CD4-positive, alpha-beta T cell treated with Interleukin-4 for 1 hour (primary cell): ENCODE data around the gene TCN1.
"Not testable (repeated sequence)": the region's sequence is repeated elsewhere in the genome, so short reads cannot be mapped to it uniquely, and the experiment has no call there.

Source experiments
- DNase-seq, 2 donors: peaks; one replicate each; pipeline ENCODE4 v3.0.0-alpha.2; 2020 to 2022

TCN1 gene, protein sequence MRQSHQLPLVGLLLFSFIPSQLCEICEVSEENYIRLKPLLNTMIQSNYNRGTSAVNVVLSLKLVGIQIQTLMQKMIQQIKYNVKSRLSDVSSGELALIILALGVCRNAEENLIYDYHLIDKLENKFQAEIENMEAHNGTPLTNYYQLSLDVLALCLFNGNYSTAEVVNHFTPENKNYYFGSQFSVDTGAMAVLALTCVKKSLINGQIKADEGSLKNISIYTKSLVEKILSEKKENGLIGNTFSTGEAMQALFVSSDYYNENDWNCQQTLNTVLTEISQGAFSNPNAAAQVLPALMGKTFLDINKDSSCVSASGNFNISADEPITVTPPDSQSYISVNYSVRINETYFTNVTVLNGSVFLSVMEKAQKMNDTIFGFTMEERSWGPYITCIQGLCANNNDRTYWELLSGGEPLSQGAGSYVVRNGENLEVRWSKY

DNA sequence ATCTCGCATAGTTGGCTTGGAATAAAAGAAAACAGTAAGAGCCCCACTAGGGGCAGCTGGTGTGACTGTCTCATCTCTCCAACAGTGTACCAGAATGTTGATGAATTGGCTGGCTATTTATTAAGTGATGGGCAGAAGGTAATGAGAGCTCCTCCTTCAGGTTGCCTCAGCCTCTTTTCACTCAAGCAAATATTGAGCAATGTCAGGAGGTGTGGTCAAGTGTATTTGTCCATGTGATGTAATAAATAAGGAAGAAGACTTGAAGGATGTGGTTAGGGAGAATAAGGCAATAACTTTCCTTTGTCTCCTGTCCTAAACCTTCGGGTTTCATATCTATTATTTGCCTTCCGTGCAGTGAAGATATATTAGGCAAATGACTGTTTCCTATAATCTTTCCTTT, at the start of gene TCN1:
Gene TCN1, minus strand, starts transcription at position 91 of the 400 bp plus-strand sequence. Its CDS starts 17 bp downstream, at position 74.
- peak in 1 of 2 donors; percentile 5 for DNase-seq

DNA sequence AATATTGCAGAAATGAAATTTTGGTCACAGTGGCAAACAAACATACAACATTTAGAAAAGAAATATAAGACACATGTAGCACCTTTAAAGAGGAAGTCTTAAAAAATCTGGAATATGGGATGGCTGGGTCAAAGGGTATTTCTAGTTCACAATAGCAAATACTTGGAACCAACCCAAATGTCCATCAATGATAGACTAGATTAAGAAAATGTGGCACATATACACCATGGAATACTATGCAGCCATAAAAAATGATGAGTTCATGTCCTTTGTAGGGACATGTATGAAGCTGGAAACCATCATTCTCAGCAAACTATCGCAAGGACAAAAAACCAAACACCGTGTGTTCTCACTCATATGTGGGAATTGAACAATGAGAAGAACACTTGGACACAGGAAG, 37.3 kb upstream of the TCN1 start:
- not testable (repeated sequence) for DNase-seq

DNA sequence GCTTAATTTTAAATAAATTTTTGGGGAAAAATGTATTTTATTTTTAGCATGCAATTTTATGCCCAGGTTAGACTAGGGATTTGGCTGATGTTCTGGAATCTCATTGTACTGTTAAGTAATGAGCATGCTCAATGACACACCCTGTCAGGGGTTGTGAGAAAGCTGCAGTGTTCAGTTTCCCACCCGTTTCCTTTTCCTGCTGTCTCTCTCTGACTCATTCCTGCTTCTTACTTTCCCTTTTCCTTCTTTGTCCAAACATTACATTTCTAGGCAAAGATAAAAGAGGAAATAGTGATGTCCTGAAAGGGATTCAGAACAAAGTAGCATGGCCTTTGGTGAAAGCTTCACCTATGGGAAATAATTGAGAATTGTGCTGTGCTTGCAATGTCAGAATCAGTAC, 35.0 kb upstream of the TCN1 start:
- DNase-seq: no peak

DNA sequence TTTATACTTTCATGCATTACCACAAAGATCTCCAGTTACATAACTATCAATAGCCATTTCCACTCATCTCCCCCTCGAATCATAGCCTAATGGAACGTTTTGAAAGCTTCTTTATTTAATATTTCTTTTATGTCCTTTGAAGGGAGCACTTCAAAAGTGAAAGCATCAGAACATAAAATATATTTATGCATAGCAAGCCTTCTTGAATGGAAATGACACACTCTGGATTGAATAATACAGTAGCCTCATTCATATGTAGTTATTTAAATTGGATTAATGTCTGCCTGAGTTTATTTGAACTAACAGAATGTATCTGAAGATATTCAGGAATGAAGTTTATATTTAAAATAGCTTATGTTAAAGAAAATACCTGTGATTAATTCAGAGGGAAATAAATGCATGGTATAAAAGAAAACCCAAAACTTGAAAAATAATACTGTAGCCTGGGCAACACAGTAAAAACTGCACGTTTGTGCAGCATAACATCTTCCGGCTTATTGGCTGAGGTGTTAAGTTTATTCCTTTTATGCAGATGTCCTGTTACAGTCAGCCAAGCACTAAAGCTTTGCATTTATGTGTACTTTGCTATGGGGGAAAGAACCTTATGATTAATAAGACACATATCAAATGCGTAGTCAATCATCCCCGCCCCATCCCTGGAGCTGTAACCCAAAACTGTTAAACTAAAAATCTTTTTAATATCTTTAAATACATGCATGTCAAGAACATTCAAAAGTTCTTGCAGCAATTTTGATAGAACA, 34.3 kb upstream of the TCN1 start:
- no peak for DNase-seq

DNA sequence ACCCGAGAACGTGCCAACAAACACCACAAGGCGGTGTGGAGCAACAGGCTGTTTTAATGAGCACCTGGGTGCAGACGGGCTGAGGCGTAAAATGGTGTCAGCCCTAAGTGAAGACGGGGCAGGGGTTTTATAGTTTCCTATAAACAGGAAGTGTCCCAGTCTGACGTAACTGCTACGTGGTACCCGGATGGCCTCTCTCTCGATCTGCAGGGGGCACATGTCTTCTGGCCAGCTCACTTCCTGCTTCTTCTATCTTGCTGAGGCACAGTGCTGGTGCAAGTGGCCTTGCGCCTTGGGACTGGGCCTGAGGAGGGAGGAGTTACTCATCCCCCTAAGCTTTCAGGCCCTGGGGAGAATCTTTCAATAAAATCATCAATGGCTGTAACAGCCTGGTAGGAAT, 33.2 kb upstream of the TCN1 start:
- no peak for DNase-seq

DNA sequence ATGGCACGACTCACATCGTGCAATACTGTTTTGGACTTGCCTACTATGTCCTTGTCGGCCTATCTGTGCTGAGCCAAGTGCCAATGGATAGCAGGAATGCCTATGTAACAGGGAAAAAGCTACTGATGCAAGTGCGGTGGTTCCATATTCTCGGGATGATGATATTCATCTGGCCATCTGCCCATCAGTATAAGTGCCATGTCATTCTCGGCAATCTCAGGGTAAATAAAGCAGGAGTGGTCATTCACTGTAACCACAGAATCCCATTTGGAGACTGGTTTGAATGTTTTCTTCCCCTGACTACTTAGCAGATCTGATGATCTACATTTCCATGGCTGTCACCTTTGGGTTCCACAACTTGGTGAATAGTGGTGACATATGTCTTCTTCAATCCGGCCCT, 32.4 kb upstream of the TCN1 start:
- DNase-seq: no peak

DNA sequence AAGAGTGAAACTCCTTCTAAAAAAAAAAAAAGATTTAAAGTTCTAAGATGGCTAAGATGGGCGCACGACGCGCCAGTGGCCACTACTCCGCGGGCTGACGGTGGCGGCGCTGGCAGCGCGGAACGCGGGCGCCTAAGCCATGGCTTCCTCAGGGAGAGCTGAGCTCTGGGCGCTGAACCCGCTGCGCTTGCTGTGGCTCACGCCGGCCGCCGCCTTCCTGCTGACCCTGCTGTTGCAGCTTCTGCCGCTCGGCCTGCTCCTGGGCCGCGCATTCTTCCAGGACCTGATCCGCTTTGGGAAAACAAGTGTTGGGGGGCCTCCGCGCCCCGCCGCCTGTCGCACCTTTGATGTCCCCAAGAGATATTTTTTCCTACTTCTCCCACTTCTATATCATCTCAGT, 31.8 kb upstream of the TCN1 start:
- DNase-seq: no peak

DNA sequence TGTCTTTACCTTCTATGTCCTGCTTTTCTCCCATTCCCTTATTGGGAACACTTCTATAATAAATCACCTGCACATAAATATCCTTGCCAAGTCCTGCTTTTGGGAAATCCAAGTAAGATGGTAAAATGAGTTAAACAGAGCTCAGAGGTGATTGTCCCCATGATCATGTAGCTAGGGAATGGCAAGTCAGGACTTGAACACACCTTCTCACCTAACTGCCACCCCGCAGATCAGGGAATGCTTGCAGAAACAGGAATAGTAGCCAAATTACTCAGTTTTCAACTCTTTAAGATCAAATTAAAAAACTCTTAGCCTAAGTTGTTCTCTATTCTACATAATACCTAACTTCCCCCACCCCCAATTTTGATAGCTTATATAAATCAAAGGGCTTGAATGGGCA, 28.3 kb upstream of the TCN1 start:
- no peak for DNase-seq

DNA sequence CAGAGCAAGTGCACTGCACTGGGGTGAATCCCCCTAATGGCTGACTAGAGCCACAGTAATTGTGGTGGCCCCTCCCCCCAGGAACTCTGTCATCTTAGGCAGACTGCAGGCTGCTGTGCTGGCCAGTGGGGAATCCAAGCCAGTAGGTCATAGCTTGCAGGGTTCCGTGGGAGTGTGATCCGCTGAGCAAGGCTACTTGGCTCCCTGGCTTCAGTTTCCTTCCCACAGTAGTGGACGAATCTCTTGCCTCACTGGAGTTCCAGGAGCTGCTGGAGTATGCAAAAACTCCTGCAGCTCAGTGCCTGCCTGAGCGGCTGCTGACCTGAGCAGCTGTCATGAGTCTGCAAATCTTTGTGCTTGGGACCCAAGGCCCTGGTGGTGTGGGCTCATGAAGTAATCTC, 25.5 kb upstream of the TCN1 start:
- no peak for DNase-seq

DNA sequence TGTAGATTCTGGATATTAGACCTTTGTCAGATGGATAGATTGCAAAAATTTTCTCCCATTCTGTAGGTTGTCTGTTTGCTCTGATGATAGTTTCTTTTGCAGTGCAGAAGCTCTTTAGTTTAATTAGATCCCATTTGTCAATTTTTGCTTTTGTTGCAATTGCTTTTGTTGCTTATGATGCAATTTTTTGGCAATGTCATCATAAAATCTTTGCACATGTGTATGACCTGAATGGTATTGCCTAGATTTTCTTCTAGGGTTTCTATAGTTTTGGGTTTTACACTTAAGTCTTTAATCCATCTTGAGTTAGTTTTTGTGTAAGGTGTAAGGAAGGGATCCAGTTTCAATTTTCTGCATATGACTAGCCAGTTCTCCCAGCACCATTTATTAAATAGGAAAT, 20.9 kb upstream of the TCN1 start:
- not testable (repeated sequence) for DNase-seq

DNA sequence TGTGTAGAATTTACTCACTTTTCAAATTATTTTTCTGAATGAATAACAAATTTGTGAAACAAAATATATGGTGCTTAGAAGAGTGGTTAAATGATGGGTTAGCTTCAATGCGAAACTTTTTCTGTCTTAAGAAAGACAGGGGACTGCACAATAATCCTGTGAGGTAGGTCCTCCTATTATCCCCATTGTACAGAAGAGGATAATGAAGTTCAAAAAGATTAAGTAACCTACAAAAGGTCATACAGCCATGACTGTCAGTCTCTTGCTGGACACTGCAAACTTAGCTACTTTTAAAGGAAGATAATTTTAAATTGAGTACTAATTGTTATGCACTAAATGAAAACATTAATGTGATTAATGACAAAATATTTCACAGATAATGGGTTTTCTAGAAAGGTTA, 17.3 kb upstream of the TCN1 start:
- DNase-seq: no peak

DNA sequence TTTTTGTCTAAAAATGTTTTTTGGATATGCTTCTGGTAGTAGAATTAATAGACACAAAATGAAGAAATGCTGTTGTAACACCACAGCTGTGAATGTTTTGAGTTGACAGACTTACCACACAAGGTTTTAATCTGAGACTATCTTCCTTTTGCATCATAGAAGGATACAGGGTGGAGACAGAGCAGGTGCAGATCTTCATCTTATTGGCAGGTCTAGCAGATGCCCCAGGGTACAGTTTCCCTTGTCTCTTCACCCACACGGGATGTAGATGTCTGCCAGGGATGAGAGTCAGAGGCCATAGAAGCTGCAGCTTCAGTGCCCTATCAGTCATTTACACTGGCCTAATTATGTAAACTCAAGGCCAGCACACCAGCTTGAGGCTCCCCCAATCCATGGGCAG, 13.3 kb upstream of the TCN1 start:
- no peak for DNase-seq

DNA sequence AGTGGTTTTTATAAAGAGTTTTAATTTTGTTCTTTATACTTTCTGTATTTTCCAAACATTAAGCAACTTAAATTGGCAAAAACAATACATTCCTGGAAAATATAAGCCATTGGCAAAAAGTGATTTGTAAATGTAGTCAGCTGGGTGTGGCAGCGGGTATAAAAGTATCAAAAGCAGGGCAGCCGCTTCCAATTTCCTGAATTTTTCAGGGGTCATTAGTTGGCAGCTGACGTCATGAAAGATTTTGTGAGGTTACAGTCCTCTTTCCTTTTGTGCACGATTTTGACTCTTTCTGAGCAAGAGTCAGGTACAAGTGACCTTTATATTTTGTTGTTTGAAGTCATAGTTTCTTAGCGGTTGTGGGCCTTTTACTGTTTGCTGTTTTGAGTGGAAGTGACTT, 12.3 kb upstream of the TCN1 start, which contains the start of gene OOSP3:
Gene OOSP3, plus strand, starts transcription at position 208 of the 400 bp plus-strand sequence. Its CDS starts 27 bp downstream, at position 235.
- DNase-seq: no peak

DNA sequence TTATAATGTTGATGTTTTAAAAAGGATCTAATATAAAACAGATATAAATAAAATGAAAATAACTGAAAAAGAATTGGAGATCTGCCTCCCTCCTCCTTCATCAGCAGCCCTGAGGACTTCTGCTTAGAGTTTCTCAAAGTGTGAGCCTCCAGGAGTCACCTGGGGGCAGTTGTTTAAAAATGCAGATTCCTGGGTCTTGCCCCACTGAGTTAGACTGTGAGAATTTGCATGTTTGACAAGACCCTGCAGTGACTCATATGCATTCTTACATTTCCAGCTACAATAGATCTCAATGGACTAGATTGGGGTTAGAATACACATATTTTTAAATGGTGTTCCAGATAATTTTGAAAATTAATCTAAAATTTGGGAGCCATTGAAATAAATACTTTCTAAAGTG, 11.5 kb upstream of the TCN1 start:
- DNase-seq: no peak

DNA sequence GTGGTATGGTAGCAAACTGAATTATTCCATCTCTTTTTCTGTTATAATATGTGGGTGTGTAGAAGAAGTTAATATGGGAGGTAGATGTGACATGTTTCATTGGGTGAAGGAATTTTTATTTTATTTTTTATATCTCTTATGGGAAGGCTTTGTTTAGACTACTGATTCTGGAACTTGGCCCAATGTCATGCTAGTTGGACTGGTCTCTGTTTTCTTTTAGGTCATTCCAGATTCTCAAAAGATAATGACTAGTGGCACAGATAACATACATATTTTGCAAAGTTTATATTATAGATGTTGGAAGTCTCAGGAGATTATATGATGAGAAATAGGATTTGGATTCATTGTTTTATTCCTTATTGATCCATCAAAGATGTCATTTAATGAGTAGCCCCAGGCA, 11.0 kb upstream of the TCN1 start:
- DNase-seq: no peak

DNA sequence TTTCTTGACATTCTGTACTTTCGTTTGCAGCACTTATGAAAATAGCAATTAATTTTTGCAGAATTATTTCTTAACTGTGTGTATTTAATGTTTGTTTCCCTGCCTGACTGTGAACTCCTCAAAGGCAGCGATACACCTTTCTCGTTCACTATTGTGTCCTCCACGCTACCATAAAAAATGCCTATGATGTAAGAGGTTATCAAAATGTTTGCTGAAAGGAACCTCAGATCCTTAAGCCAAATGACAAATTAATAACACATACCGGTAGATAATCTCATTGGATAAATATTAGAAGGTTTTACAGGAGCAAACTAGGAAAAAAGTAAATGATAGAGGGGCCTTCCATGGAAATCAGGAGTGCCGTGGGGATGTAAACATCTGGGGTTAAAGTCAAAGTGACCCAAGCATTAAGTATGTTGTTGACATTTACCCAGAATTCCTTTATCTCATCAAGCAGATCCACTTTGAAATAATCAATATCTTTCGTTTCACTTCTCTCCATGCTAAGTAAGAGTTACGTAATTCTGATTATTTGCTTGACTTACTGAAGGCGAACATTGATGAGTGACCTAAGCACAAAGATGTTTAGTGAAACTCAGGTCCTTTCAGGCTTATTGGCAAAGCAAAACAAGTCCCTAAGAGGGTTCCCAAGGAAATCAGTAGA, 9.7 kb upstream of the TCN1 start:
- no peak for DNase-seq

DNA sequence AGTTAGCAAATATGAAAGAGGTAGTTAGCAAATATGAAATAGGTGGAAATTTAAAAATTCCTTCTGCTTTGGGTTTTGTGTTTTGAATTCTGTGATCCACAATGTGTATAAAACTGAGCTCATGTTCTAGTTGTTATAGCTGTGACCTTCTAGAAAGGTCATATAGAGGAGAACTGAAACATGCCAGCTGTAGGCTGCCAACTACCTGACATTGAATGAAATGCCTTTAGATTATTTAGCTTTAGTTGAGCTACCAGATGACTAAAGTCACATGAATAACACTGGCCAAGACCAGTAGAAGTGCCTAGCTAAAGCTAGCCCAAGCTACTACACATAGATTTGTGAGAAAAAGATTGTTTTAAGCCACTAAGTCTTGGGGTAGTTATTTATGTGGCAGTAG, 5.8 kb upstream of the TCN1 start:
- DNase-seq: no peak

DNA sequence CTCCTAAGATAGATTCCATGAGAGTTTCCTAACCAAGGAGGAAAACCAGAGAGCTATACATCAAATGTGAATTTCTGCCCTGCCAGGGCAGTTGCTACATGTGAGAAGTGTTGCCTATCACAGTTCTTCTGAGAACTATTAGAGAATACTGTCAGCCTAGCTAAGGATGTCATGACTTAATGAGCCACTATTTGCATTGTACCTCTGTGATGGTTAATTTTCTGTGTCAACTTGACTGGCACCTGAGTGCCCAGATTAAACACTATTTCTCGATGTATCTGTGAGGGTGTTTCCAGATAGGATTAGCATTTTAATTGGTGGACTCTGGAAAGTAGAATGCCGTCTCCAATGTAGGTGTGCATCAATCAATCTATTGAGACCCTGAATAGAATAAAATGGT, 1.7 kb upstream of the TCN1 start:
- DNase-seq: no peak

DNA sequence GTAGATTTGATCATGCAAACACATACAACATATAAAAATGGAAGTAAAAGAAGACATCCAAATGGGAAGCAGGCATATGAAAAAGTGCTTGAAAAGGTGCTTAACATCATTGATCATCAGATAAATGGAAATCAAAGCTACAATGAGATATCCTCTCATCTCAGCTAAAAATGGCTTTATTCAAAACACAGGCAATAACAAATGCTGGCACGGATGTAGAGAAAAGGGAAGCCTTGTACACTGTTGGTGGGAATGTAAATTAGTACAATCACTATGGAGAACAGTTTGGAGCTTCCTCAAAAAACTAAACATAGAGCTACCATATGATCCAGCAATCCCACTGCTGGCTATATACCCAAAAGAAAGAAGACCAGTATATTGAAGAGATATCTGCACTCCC, 549 bp upstream of the TCN1 start:
- no peak for DNase-seq

DNA sequence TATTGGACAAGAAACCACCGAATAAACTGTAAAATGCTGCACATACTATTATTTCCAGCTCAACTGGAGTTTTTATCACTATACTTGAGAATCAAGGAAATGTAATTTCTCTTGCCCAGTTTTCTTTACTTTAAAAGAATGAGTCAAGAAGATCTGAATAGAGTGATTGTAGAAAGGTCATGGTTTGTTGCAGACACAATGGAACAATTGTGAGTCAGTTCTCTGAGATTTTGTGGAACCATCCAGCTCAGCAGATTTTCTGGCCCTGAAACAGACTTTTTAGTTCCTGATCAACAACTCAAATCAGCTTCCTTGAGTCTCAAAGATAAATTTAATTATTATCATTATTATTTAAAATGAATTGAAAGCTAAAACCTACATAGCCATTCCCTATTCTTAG, 1.3 kb downstream of the TCN1 start:
- no peak for DNase-seq

DNA sequence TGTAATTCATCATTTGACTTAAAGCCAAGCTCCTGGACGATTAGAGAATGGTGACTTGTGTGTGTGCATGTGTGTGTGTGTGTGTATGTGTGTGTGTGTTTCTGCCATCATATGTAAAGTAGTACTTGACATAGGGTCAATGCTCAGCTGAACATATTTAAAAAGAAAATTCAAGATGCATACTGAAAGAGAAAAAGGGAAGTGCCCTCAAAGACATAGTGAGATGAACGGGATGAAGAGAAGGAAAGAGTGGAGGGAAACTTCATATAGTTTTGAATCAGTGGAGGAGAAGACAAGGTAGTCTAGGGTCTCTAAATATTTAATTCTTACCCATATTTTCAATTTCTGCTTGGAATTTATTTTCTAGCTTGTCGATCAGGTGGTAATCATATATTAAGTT, 4.0 kb downstream of the TCN1 start:
- DNase-seq: no peak

DNA sequence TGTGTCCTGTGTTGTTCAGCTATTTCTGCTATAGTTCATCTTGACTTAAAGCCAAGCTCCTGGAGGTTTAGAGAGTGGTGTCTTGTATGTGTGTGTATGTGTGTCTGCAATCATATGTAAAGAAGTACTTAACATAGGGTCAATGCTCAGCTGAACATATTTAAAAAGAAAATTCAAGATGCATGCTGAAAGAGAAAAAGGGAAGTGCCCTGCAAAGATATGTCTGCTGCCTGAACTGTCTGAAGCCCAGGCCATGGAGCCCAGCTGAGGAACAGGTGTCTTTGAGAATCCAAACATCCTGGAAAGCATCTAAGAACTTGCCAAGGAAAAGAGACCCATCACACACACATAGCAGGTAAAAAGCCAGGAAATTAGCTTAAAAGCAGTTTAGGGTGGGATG, 6.6 kb downstream of the TCN1 start:
- no peak for DNase-seq
